HepG2 (cell line): ENCODE results near the gene ABCB11. TPM values are rescaled to one million over a fixed set of nuclear protein-coding genes. Genes with fewer than 3 reads are reported as not detected.

Source experiments
- ATAC-seq: fragments of 200-7000 bp; cut with Tn5 transposase; 3 replicates; pipeline ENCODE4 v1.9.1; 2020; ENCODE audit warnings: mild to moderate bottlenecking, moderate library complexity
- BruUV-seq: library from RNA; stranded (reverse); fragments of 400-500 nt; replicated peaks from 2 replicates; lab custom pipeline; 2021; lab: Mats Ljungman, UMichigan
- CTCF ChIA-PET: fragments of 300-600 bp; formaldehyde crosslinking; extraction: SDS; loops from one replicate; lab custom pipeline; 2021; ENCODE audit warnings: low total read pairs, inconsistent platforms, low intra/inter-chr PET ratio; lab: Yijun Ruan, JAX
- POLR2A ChIA-PET: fragments of 350-600 bp; sonication (Branson Sonifier 250); formaldehyde crosslinking; loops from one replicate; lab custom pipeline; 2020; ENCODE audit warnings: antibody characterized with exemption, inconsistent platforms; lab: Yijun Ruan, JAX
- DNase-seq: peaks from one replicate; pipeline ENCODE4 v3.0.0-alpha.2; 2015; ENCODE audit warnings: low spot score
- FAIRE-seq: peaks from 3 replicates; lab custom pipeline; 2011; peaks lifted over from hg19 to GRCh38; lab: Jason Lieb, UNC
- H2AFZ ChIP-seq: one replicate; pipeline ENCODE4 v1.6.1; 2011; ENCODE audit warnings: low read length, inconsistent platforms
- H3K27ac ChIP-seq: fragments of 300-600 bp; 3 replicates; pipeline ENCODE4 v1.8.0; 2011; ENCODE audit warnings: mixed run types, mild to moderate bottlenecking, mixed read lengths, low read length, inconsistent platforms; ENCODE audit not compliant: insufficient read depth; ENCODE audit errors: extremely low read length
- H3K27me3 ChIP-seq, 2 experiments: fragments of 200-600 bp in 1 of 2; 2 replicates in 1 of 2; 3 replicates in 1 of 2; pipeline versions ENCODE4 v1.6.0 to v1.8.0; 2011; ENCODE audit warnings: low read length in 2 of 2, mild to moderate bottlenecking in 2 of 2, moderate library complexity in 2 of 2, inconsistent platforms in 1 of 2; ENCODE audit not compliant: insufficient read depth in 2 of 2, control insufficient read depth in 1 of 2
- H3K36me3 ChIP-seq, 2 experiments: fragments of 200-600 bp in 1 of 2; replicated peaks in 1 of 2; 2 replicates in 1 of 2; 3 replicates in 1 of 2; pipeline versions ENCODE4 v1.5.1 to v1.8.0; 2011; ENCODE audit warnings: low read length in 2 of 2, inconsistent platforms in 1 of 2; ENCODE audit not compliant: insufficient read depth in 2 of 2, control insufficient read depth in 1 of 2
- H3K4me1 ChIP-seq: 2 replicates; pipeline ENCODE4 v1.5.1; 2012; ENCODE audit warnings: low read length, inconsistent platforms; ENCODE audit not compliant: insufficient read depth
- H3K4me2 ChIP-seq: 2 replicates; pipeline ENCODE4 v1.6.0; 2011; ENCODE audit warnings: low read depth, low read length, inconsistent platforms
- H3K4me3 ChIP-seq, 3 experiments: fragments of 200-600 bp in 1 of 3; sonication (generic), shearing (Covaris generic) in 1 of 3; replicated peaks in 1 of 3; 2 replicates each; pipeline ENCODE4 v1.5.1; 2011 to 2016; ENCODE audit warnings: low read length in 3 of 3, inconsistent platforms in 2 of 3, low read depth in 2 of 3, mild to moderate bottlenecking in 2 of 3, control low read depth in 1 of 3, mixed read lengths in 1 of 3; ENCODE audit not compliant: insufficient read depth in 1 of 3
- H3K79me2 ChIP-seq: one replicate; pipeline ENCODE4 v1.6.1; 2011; ENCODE audit warnings: low read length, inconsistent platforms; ENCODE audit not compliant: insufficient read depth
- H3K9ac ChIP-seq: 2 replicates; pipeline ENCODE4 v1.6.0; 2011; ENCODE audit warnings: mild to moderate bottlenecking, low read depth, low read length, inconsistent platforms; ENCODE audit not compliant: insufficient read depth
- H3K9me3 ChIP-seq: 2 replicates; pipeline ENCODE4 v1.5.1; 2012; ENCODE audit warnings: mild to moderate bottlenecking, low read length
- H4K20me1 ChIP-seq: 2 replicates; pipeline ENCODE4 v1.6.0; 2011; ENCODE audit warnings: inconsistent platforms, mild to moderate bottlenecking, low read length, moderate library complexity; ENCODE audit not compliant: insufficient read depth
- BORCS8-MEF2B ChIP-seq: sonication (generic); formaldehyde crosslinking; IDR thresholded peaks from 2 replicates; pipeline ENCODE4 v1.8.0; 2022; ENCODE audit warnings: mild to moderate bottlenecking, missing genetic modification reagents
- CBFB ChIP-seq: sonication (generic); formaldehyde crosslinking; IDR thresholded peaks from 2 replicates; pipeline ENCODE4 v1.4.0; 2020; ENCODE audit warnings: missing genetic modification reagents
- DDIT3 ChIP-seq: sonication (generic); formaldehyde crosslinking; IDR thresholded peaks from 2 replicates; pipeline ENCODE4 v1.4.0; 2020; ENCODE audit warnings: mild to moderate bottlenecking, missing genetic modification reagents
- HOXD1 ChIP-seq: sonication (generic); formaldehyde crosslinking; IDR thresholded peaks from 2 replicates; pipeline ENCODE4 v1.5.0; 2020; ENCODE audit warnings: missing genetic modification reagents
- JUND ChIP-seq: sonication (generic); formaldehyde crosslinking; IDR thresholded peaks from 2 replicates; pipeline ENCODE4 v1.8.0; 2022; ENCODE audit warnings: mild to moderate bottlenecking, missing genetic modification reagents
- MNT ChIP-seq: fragments of 450-650 bp; IDR thresholded peaks from 2 replicates; pipeline ENCODE4 v1.6.1; 2016
- NFIC ChIP-seq: IDR thresholded peaks from 2 replicates; pipeline ENCODE4 v1.6.1; 2012; ENCODE audit warnings: mild to moderate bottlenecking, low read length, inconsistent platforms
- RXRB ChIP-seq: IDR thresholded peaks from 2 replicates; pipeline ENCODE4 v1.6.1; 2016; ENCODE audit warnings: borderline replicate concordance, missing genetic modification reagents, missing compliant biosample characterization
- SP1 ChIP-seq, 2 experiments: fragments of 450-650 bp in 1 of 2; sonication (generic) in 1 of 2; formaldehyde crosslinking in 1 of 2; IDR thresholded peaks; 2 replicates each; pipeline versions ENCODE4 v1.4.0 to v1.6.1; 2016 to 2020; ENCODE audit warnings: missing genetic modification reagents in 1 of 2
- THAP11 ChIP-seq: IDR thresholded peaks from 2 replicates; pipeline ENCODE4 v1.6.1; 2016; ENCODE audit warnings: missing biosample characterization, missing genetic modification reagents
- XBP1 ChIP-seq: sonication (generic); formaldehyde crosslinking; IDR thresholded peaks from 2 replicates; pipeline ENCODE4 v1.5.0; 2020; ENCODE audit warnings: missing genetic modification reagents
- YY1 ChIP-seq: IDR thresholded peaks from 2 replicates; pipeline ENCODE4 v1.6.1; 2011; ENCODE audit warnings: low read length, low read depth, moderate library complexity, mild to moderate bottlenecking; ENCODE audit not compliant: insufficient read depth, insufficient replicate concordance
- ZFY ChIP-seq: sonication (generic); formaldehyde crosslinking; IDR thresholded peaks from 2 replicates; pipeline ENCODE4 v1.4.0; 2020; ENCODE audit warnings: missing genetic modification reagents
- ZHX1 ChIP-seq: sonication (generic); formaldehyde crosslinking; IDR thresholded peaks from 2 replicates; pipeline ENCODE4 v1.8.1; 2022; ENCODE audit warnings: low read depth, mild to moderate bottlenecking, missing genetic modification reagents
- ZNF274 ChIP-seq: sonication (generic); formaldehyde crosslinking; IDR thresholded peaks from 2 replicates; pipeline ENCODE4 v1.5.1; 2020; ENCODE audit warnings: mild to moderate bottlenecking, missing genetic modification reagents
- ZNF282 ChIP-seq: fragments of 450-650 bp; IDR thresholded peaks from 2 replicates; pipeline ENCODE4 v1.6.1; 2018; ENCODE audit not compliant: partially characterized antibody
- ZSCAN9 ChIP-seq: IDR thresholded peaks from 2 replicates; pipeline ENCODE4 v1.6.1; 2016; ENCODE audit warnings: borderline replicate concordance
- WGBS: methylation state at CpG from one replicate; pipeline ENCODE4 v1.1.6; 2017; ENCODE audit warnings: low lambda C conversion rate; 5-methylcytosine and 5-hydroxymethylcytosine counted together
- in situ Hi-C: cut with HindIII; loops from 2 replicates; pipeline ENCODE4 v1.10.0; 2017; ENCODE audit warnings: low pct_unique_long_range_greater_than_20kb; ENCODE audit not compliant: extremely low pct_ligation_motif_present
- intact Hi-C: fragments of 100-400 bp; cut with micrococcal nuclease; formaldehyde crosslinking; loops from one replicate; pipeline ENCODE4 v1.10.0; 2022; ENCODE audit not compliant: unreplicated experiment
- polyA plus RNA-seq, 8 experiments: library from polyadenylated mRNA; depleted of rRNA in 3 of 8; stranded (reverse) in 7 of 8; unstranded in 1 of 8; fragments of >200 nt; fragmentation: Illumina TruSeq in 4 of 8; extraction: Trizol in 4 of 8; gene quantifications; 2 replicates each; pipeline versions ENCODE4 v1.2.1 to v1.2.3, GENCODE V29; 2011 to 2016; ENCODE audit warnings: low read depth in 4 of 8, missing spikeins in 1 of 8, mixed read lengths in 1 of 8; ENCODE audit not compliant: insufficient read depth in 1 of 8
- total RNA-seq, 5 experiments: library from RNA; depleted of rRNA; stranded (reverse); fragments of >200 nt; fragmentation: Illumina TruSeq; extraction: Trizol; gene quantifications; 2 replicates each; pipeline ENCODE4 v1.2.3, GENCODE V29; 2016; ENCODE audit warnings: low read depth in 1 of 5

ABCB11 gene
- total and polyA plus RNA-seq, 2 of the 13 experiments (the other 11 are each of a cell fraction or from before 2014, with no cell fraction given): not detected

GRCh38 chr2:169014780-169015179, 16.3 kb downstream of the ABCB11 start:
- H3K9me3 ChIP-seq: no peaks in the 10 kb centered on the region
- POLR2A ChIA-PET: no interaction called here
- no peak for FAIRE-seq
- H3K27me3 ChIP-seq: no peaks in the 10 kb centered on the region
- H3K4me3 ChIP-seq: no peak overlapping the region
- TF ChIP-seq DDIT3 (no peak), NFIC (no peak), ZSCAN9 (CRISPR knock-in tag) (no peak), ZFY (CRISPR knock-in tag) (no peak), ZNF282 (no peak), MNT (no peak)
- H3K4me1 ChIP-seq: peaks cover 19% of the 10 kb centered on the region
- CTCF ChIA-PET: no interaction called here
- no peak for DNase-seq
- H3K9ac ChIP-seq: no peak overlapping the region
- BruUV-seq: no TSS peak
- H2AFZ ChIP-seq: no peak overlapping the region
- H3K4me2 ChIP-seq: no peak overlapping the region
- H3K79me2 ChIP-seq: no peaks in the 10 kb centered on the region
- intact Hi-C loops: no loop called here
- H4K20me1 ChIP-seq: no peaks in the 10 kb centered on the region
- in situ Hi-C loops: no loop called here
- H3K27ac ChIP-seq: no peak overlapping the region
- WGBS: 32% methylated on average over 3 of the region's 3 CpGs
- H3K36me3 ChIP-seq: no peaks in the 10 kb centered on the region
- ATAC-seq: no peak

- H3K4me1 ChIP-seq: peaks cover 19% of the 10 kb centered on the region
- BruUV-seq: no TSS peak
- CTCF ChIA-PET: no interaction called here
- POLR2A ChIA-PET: no interaction called here
- no peak overlapping the region for H3K4me3 ChIP-seq
- H3K36me3 ChIP-seq: no peaks in the 10 kb centered on the region
- no peaks in the 10 kb centered on the region for H3K27me3 ChIP-seq
- no peak overlapping the region for H2AFZ ChIP-seq
- H3K9ac ChIP-seq: no peak overlapping the region
- intact Hi-C loops: no loop called here
- FAIRE-seq (no peak), DNase-seq (no peak), ATAC-seq (no peak)
- no peaks in the 10 kb centered on the region for H3K79me2 ChIP-seq
- H3K9me3 ChIP-seq: no peaks in the 10 kb centered on the region
- H4K20me1 ChIP-seq: no peaks in the 10 kb centered on the region
- H3K27ac ChIP-seq: no peak overlapping the region
- WGBS: 65% methylated on average over 4 of the region's 4 CpGs
- H3K4me2 ChIP-seq: no peak overlapping the region
- in situ Hi-C loops: no loop called here
- no peak for TF ChIP-seq BORCS8-MEF2B (CRISPR knock-in tag)
- TF ChIP-seq RXRB (CRISPR knock-in tag): no peak
- TF ChIP-seq ZNF274 (CRISPR knock-in tag): no peak
- no peak for TF ChIP-seq XBP1 (CRISPR knock-in tag)
- TF ChIP-seq CBFB (CRISPR knock-in tag): no peak
- no peak for TF ChIP-seq HOXD1 (CRISPR knock-in tag)
- no peak for TF ChIP-seq ZHX1 (CRISPR knock-in tag)
- TF ChIP-seq THAP11 (CRISPR knock-in tag): no peak
- TF ChIP-seq SP1 (IDR thresholded peaks at IDR 0.05): no peak
- TF ChIP-seq SP1 (CRISPR knock-in tag; IDR thresholded peaks at IDR 0.05): no peak
- TF ChIP-seq YY1: no peak
- TF ChIP-seq JUND (CRISPR knock-in tag): no peak
- TF ChIP-seq ZFY (CRISPR knock-in tag): no peak
These were observed 17.5 kb downstream of the ABCB11 start for GRCh38 chr2:169013628-169014026.
